GM19324 (cell line): ENCODE results near the gene DPP10.

Source experiments
- ATAC-seq: cut with Tn5 transposase; IDR thresholded peaks from one replicate; pipeline ENCODE4 v1.9.1; 2021; ENCODE audit warnings: mild to moderate bottlenecking, moderate library complexity; ENCODE audit not compliant: unreplicated experiment, low FRiP score

The DPP10 gene

DNA sequence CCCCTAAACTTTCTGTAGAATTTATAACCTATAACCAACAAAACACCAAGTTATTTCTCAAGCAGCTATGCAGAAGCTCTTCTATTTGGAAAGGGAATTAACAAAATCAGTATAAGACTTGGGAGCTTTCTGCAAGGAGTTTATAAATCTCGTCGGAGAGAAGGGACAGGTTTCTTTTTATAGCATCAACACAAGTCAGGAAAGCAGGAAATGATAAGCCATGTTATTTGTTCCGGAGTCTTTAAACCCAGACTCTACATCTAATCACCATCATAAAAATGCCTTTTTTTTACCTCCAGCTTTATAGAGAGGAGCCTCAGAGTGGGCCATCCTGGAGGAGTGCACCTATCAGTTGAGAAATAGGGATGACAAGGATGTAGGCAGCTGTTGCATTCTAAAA is 137.1 kb downstream of the DPP10 start:
- ATAC-seq, result no peak

DNA sequence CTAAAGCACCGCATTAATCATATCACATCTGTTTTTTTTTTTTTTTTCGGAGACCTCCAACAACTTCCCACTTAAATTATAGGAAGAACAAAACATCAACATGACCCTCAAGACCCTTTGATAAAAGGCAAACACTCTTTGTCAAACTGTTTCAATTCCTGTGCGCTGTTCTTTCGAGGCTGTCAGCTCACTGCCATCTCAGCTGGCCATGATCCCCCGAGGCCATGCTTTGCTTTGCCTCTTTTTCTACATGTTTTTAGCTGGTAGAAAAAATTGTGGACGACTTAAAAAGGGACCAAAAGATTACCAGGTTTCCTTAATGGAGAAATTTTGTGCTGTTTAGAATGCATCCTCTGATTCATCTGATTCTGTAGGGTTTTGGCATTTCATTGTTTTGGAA is 138.2 kb downstream of the DPP10 start:
- no peak for ATAC-seq

DNA sequence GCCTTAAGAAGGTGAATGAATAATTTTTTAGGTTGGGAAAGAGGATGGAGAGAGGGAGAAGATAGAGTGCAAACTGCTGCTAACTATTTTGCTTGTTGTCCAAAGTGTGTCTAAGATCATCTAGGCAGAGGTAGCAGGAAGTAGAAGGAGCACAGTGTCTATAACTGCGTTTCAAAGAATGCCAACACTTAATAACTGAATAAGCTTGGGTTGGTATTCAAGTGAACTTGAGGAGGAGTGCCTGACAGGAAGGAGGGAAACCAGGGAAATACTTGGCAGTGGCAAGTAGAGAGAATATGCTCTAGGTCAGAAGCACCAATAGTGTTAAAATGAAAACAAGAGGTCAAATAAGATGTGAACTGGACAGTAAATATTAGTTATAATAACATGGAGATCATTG is 155.9 kb downstream of the DPP10 start:
- no peak for ATAC-seq

DNA sequence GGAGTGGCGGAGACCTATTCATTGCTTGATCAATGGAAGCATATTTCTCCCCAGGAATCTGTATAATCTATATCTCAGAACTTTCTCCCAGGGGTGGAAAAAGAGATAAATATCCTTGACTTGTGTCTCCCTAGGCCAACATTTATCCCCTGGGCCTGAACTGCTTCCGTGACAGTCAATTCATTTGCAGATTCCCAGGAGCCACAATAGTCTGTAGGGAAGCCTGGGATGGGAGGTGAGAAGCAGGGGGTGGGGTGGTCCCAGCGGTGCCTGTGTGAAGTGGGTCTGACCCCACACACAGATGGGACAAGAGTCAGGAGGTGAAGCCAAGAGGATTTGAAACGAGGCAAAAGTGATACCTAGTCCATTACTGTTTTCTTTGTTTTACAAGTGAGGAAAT is 166.8 kb downstream of the DPP10 start:
- ATAC-seq, result no peak

DNA sequence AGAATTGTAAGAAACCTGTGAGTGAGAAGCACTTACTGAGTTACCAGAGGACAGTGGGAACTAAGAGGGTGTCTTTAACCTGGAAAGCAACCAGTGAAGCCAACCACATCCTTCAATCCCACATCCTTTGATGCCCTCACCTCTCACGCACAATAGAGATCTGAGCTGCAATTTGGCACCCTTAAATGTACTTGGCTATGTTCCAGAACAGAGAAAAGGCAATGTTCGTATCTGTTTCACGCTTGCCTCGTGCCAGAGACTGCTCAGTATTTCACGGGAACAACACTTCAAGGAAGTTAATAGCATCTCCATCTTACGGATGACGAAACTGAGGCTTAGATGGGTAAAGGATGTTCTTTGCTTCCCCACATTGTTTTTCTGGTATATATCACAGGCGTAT is 167.4 kb downstream of the DPP10 start:
- no peak for ATAC-seq

DNA sequence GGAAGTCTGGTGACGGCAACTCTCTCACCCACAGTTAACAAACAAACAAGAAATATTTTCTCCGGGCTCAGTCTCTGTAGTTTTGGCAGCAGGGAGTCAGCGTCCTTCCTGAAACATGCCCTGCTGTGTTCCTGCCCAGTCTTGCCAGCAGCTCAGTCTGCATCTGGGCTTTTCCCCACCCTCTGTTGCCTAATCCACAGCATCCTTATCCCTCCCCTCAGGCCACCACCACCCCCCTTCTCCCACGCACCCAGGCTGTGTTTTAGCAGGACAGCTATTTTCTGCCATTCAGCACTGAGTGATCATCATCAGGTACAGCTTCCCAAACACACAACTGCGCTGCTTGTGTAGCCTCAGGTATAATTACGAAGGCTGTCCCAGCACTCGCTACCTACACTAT is 168.2 kb downstream of the DPP10 start:
- ATAC-seq, result no peak

DNA sequence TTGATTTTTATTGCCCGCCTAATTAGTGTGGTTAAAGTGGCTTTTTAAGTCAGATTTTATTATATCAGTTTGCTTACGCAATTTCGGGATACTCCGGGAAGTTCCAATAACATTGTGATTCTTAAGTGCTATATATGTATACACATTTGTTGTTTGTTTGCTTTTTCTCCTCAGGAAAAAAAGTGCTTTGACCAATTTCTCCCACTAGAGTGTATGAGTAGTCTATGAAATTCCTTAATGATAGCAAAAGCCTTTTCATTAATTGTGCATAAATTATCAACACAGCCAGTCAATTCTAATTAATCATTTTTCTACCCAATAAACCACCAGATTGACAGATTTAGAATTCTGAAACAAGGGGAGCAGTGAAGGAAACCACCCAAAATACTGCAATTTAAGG is 172.2 kb downstream of the DPP10 start:
- ATAC-seq, result no peak

DNA sequence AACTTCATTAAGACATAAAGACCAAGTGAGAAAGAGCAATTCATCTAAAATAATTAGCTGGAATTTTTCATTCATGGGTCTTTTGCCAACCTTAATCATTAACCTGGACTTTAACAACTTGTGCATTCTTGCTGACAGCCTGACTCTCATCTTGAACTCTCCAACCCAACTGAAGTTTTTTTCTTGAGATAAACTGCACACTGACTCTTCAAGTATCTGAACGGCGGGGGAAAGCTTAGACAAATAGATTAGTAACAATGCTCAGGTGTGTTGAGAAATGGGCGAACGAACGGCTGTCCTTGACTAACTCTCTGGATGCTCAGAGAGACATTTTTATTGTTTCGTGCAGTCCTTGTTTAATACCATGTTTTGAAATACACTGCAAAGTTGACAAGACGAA is 186.0 kb downstream of the DPP10 start:
- no peak for ATAC-seq

DNA sequence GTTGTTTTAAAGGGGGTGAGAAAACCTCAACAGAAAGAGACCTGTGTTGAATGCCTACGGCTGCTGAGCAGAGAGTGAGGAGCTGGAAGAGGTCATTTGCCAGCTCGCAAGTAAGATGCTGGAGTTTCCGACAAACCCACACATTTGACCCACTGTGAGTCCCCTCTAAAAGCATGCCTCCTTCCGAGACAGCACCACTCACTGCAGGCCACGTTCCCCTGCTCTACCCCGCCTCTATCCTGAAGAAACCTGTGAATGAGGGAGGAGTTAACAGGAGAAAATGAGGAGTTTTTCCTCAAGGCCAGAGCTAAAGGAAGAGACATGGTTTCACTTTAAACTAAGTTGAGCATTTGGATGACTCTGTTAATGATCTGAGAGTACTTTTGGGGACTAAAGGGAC is 188.7 kb downstream of the DPP10 start:
- no peak for ATAC-seq

DNA sequence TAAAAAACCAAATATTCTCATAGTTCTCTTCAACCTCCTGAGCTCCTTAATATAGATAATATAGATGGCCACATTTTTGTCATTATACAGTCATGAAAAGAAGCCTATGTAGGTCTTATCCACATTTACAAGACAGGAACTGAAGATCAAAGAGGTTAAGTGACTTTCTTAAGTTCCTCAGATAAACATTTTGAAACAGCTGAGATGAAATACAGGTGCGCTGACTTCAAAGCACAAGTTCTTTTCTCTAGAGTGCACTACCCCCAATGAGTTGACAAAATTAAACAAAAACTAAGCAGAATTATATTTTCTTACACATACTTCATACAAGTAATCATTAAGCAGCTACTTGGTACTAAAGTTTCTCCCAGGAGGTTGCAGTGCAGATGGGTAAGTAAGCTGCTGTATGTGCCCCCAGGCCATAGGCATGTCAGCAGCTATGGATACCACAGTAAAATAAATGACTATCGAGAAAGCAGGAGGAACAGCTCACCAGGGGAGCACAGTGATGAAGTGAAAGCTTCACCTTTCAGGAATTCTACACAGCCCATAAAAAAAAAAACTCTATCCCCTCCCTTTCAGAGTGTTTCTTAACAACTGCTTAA is 199.8 kb downstream of the DPP10 start:
- ATAC-seq, result no peak

DNA sequence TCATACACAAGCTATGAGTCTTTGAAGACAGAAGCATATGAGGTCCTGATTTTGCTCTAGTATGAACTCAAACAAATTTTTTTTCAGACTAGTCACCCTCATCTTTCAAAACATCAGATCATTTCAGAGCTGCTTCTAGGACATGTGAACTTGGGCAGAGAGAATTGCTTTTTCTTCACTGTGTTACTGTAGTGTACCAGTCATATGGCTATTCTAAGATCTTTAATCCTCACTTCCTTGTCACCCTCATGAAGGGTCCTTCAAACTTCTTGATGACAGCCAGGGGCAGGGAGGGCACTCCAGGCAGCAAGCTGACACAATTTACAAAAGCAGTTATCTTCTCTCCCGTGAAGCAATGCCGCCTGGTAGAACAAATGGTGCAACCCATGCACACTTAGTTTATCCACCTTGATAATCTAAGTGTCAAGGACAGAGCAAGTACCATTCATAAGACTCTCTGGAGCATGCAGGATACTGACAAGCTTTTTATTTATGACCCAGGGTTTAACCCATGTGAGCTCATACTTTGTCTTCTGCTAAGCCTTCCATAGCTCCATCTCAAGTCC is 200.6 kb downstream of the DPP10 start:
- ATAC-seq, result no peak

DNA sequence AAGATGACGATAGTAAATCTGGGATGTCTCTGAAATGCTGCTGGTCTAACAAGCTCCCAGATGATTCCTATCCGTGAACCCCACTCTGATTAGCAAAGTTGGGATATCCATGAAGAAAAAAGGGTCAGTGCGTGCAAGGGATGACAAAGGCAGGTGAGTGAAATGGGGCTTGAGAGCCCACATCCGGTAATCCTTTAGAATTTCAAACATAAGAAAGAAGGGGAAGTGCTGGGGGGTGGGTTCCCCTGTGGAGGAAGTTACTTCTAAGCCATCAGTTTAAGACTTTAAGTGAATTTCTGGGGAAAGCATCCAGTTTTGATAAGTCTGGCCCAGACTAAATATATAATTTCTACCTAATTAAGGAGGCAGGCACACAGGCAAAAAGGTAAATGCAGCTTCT is 209.5 kb downstream of the DPP10 start:
- no peak for ATAC-seq

DNA sequence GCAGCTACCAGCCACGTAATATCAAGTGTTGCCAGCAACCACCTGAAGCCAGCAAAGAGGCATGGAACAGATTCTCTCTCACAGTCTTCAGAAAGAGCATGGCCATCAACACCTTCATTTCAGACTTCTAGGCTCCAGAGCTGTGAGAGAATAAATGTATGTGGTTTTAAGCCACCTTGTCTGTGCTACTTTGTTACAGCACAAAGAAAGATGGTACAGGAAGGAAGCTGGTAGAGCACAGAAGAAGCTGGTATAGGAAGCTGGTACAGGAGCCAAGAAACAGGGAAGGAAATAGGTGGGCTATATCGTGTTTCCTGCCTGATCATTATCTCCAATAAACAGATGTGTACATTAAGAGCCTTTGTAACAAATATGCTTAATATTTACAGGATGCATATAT is 217.4 kb downstream of the DPP10 start:
- no peak for ATAC-seq

DNA sequence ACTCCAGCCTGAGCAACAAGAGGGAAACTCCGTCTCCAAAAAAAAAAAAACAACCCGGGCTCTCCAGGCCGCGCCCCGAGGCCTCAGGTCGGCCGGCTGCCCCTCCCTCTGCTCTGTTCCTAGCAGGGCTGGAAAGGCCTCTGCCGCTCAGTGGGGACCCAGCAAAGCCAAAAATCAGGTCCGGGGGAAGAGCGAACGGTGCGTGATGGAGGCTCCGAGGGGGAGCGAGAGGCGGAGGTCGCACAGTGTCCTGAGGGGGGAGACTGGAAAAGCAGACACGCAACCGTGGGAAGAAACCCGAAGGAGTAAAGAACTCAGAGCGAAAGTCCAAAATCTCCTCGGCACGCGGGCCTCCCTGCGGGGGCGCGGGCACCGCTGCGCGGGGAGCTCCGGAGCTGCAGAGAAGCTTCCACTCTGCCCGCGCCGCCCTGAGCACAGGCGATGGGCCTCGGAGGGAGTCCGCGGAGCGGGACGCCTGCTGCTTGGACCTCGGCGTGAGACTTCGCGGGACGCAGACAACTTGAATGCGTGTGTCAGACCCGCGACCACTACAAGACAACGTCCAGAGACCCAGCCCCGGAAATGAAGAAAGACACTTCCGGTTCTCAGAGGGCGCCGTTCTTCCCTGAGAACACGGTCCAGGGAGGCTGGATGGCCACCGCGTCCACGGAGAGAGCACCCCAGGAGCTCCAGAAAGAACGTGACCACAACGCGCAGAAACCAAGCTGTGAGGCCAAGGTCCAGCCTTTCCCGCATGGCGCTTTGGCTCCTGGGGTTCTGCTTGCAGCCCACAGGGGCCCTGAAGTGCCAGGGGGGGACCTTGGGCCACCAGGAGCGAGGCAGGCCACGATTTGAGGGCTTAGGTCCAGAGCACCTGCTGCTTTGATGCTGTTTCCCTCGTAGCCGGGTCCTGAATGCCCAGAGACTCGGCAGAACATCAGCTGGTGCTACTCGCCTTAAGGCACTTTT is 219.8 kb downstream of the DPP10 start:
- ATAC-seq, result no peak

DNA sequence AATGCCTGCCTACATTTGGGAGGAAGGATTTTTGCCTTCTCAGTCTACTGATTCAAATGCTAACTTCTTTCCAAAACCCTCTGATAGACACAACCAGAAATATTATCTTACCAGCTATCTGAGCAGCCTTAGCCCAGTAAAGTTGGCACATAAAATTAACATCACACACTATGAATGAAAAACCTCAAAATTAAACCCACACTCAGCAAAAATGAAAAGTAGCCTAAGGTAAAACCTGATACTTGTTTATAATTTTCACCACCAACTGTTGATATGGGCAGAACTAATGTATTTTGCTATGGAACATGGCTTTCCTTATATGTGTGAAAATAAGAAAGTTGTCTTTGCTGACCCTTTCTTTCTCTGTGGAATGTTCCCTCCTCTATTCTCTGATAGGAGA is 226.0 kb downstream of the DPP10 start:
- no peak for ATAC-seq

DNA sequence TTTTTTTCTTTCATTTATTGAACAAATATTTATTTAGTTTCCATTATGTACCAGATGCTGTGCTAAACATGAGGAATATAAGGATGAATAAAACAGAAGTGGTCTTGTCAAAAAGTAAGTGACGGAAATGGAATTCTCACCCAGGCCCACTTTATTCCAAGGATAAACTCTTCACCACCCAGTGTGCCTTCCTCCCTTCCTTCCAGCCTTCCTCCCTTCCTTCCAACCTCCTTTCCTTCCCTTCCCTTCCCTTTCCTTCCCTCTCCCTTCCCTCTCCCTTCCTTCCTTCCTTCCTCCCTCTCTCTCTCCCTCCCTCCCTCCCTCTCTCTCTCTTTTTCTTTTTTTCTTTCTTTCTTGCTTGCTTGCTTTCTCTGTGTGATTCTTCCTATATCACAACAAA is 240.8 kb downstream of the DPP10 start:
- no peak for ATAC-seq

DNA sequence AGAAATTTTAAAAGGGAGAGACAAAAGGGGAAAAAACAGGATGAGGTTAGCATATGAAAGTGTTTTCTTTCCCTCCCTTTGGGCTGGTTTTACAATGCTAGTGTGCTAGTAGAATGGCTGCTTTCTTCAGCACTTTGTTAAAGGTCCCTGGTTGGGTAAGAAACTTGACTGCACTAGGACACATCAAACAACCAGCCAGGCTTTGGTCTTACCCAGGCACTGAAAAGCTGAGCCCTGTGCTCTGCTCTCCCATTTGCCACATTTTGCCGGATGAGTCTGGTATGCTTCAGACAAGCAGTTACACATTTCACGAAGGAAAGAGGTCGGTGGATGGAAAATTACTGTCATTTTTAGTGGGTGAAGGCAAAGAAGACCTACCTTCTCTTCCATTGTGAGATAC is 242.0 kb downstream of the DPP10 start:
- ATAC-seq, result no peak

DNA sequence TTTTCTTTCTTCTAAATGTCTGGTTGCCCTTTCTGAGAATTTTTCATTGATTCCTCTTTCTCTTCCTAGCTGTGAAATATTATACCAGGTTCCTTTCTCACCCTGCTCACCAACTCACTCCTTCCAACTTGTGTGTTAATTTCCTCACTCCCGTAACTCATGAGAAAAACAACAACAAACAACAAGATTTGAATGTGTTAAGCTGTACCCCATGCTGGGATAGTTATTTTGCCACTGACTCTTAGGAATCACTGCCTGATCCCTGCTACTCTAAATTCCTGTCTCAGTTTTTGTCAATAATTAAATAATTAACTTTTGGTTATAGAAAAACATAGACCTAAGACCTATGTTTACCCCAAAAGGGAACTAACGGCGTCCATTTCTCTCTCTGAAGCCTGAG is 242.7 kb downstream of the DPP10 start:
- no peak for ATAC-seq

DNA sequence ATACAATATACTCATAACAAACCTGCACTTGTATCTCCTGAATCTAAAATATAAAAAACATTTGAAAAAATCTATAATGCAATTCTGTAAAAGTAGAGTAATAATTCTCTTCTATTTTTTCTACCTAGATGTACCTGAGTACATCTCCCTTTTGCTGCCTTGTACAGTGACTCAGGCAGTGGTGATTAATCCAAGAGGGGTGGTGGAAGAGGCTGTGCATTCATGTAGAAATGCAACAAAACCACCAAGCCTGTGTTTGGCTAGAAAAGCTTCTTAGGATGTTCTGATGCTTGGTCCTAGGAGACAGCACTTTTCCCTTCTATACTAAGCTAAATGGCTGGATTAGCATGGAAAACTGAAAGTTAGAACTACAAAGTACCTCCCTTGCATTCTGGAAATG is 245.8 kb downstream of the DPP10 start:
- ATAC-seq, result no peak

DNA sequence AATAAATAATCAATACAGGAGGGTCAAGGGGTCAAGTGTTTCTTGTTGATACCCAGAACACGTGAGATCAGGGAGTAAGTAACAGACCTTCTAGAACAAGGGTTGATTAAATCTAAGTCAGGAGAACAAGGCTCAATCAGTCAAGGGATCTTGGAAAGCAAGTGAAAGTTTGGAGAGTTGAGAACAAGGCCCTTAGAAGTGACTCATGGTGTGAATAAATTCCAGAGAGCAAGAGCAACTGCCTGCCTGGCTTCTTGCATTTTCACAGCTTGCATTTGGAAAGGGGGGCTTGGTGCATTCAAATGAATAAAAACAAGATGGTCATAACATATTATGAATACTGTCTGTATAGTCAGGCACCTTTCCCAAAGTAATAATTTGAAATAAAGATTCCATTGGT is 256.1 kb downstream of the DPP10 start:
- no peak for ATAC-seq

DNA sequence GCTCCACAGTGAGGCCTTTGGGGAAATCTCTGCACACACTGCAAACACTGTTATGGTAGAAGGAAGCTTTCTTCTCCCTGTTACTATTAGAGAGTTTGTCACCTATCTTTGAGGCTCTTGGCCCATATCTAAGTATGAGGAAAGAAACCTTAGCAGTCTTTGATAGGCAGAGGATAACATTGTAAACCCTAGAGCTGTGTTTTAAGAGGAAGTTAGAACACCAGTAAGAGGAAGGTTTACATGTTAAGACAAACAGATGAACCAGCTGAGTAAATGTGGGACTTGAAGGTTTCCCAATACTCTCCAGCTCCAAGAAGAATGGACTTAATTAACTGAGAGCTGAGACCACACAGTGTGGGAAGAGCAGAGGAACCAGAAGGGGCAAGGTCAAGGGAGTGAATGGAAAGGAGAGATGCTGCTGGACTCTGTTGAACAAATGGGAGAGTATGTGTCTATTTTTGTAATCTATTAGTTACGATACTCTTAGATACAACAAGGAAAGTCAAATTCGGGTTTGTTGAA is 257.0 kb downstream of the DPP10 start:
- ATAC-seq, result no peak

DNA sequence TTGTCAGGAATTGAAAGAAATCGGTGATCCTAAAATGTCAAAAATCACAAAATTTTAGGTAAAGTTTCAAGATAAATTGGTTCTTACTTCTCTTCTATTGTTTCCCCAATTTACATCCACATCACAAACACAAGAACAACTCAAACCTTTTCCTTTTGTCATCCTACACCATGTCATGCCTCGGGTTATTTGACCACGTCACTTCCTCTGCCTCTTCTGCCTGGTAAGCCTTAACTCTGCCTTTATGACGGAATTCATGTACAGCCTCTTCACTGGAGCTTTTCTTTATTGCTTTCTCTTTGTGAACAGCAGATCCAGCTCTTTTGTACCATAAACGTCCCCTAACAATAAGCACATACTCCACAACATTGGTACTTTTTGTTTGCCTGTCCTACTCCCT is 258.0 kb downstream of the DPP10 start:
- ATAC-seq, result no peak
